ENCODE data around the gene SEC14L2.
"Not testable (repeated sequence)": the region's sequence is repeated elsewhere in the genome, so short reads cannot be mapped to it uniquely, and the experiment has no call there.

Gene SEC14L2

DNA sequence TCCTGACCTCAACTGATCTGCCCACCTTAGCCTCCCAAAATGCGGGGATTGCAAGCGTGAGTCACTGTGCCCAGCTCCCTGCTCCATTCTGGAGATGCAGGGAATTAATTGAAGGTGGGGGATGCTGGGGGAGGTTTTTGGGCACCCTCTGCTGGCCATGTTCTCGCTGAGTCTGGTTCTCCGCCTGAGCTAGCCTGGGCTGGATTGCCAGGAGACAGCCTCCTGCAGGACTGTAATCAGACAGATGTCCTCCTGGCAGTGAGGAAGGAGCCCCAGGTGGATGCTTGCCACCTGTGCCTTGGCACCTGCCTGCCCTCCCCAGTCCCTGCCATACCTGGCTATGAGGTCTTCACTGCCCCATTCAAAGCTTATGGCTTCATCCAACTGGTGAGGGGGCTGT lies 34.1 kb downstream of the SEC14L2 start:
- FAIRE-seq = no peak

DNA sequence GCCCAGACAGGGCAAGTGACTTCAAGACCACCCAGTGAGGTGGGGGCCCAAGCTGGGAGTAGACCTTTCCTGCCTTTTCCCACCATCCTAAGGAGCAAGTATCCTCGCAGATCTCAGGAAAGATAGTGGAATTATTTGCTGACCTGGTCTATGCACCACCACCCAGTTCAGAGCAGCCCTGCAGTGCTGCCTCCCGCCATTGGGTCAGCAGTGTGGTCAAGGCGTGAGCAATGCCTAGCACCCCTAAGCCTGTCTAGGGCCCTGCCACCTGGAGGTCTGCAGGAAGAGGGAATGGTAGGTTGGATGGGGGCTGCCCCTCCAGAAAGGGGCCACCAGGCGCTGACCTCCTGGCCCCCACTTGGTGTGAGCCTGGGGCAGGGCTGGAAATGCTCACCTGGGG lies 35.3 kb downstream of the SEC14L2 start:
- FAIRE-seq = no peak

DNA sequence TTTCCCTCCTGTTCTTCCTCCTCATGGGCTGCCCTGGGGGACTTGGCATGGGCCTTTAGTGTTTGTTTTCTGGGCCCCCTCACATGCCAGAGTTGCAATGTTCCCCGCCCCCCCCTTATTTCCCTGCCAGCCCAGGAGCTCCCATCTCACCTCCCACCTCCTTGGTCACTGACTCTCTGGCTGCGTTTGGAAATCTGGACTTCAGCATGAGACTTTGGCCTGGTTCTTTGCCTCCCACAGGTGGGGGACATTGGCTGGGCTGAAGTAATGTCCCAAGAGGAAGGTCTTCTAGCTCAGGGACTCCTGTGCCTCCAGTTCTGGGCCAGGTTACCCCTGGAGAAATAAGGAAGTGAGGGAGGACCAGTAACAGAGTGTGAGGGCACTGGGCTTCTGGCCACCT lies 35.7 kb downstream of the SEC14L2 start:
- no peak for FAIRE-seq

DNA sequence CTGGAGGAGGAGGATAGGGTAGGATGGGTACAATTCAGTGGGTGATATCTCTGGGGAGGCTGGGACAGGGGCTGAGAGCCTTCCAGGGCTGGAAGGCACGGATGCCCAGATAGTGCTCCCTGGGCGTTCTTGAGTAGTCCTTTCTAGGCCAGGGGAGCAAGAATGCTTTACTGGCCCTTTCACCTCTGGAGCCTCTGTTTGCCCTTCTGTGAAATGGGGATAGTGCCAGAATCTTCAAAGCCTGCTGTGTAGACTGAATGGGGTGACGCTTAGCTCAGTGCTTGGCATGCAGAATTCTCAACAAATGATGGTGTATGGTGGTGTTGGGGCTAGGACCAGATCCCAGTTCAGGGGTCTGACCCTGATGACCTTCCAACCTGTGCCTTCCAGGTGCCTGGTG lies 36.4 kb downstream of the SEC14L2 start:
- no peak for FAIRE-seq

DNA sequence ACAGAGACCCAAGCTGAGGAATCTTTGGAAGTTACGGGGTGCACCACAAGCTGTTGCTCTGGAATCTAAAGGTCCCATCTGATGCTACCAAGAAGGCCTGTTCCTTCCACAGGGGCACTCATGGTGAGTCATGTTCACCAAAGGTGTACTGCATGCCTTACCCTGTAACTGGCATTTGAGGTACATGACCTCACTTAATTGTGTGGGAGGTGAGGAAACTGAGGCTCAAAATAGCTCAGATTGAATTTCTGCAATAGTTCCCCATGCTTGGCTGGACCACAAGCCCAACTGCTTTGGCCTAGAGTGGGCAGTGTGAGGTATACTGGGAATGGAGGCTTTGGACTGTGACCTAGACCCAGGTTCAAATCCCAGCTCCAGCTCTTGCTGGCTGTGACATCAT lies 37.0 kb downstream of the SEC14L2 start:
- no peak for FAIRE-seq

DNA sequence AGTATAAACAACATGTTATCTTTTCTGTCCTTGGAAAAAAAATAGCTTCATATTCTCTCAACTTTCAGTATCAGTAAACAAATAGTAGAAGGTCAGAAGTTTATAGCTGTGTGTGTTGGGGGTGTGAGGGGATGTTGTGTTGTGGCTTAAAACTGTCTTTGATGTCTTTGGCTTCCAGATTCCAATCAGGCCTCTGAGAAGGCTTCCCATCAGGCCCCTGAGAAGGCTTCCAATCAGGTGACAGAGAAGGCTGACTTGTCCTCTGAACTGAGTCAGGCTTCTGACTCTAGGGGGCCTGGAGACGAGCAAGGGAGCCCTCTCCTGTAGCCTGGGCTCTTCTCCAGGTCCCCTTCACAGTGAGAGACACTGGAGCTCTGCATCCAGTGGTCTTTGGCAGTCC lies 38.0 kb downstream of the SEC14L2 start:
- FAIRE-seq = no peak

DNA sequence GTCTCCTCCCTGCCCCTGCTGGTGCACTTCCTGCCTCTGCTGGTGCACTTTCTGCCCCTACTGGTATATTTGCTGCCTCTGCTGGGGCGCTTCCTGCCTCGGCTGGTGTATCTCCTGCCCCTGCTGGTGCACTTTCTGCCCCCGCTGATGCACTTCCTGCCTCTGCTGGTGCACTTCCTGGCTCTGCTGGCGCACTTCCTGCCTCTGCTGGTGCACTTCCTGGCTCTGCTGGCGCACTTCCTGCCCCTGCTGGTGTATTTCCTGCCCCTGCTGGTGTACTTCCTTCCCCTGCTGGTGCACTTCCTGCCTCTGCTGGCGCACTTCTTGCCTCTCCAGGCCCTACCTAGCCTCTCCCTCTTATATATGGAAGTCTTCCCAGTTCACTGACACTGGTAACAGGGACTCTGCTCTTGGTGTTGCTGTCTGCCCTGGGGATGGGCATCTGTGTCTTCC lies 38.9 kb downstream of the SEC14L2 start:
- no peak for FAIRE-seq

DNA sequence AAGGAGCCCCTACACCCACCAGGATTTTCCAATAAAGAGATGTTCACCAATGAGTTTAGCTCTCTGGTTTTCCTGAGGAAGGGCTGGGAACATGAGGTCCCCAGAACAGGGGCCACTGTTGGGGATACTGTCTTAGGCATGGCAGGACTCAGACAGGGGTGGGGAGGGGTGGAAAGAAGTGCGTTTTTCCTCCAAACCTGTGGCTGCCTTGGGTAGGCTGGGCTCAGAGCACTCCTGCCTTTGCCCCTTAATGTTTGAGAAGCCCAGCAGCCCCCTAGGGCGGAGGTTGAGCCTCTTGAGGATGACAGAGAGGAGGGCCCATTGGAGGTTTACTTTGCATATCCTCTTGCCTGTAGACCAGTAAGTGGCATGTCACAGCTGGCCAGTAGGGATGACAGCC lies 39.4 kb downstream of the SEC14L2 start:
- no peak for FAIRE-seq

DNA sequence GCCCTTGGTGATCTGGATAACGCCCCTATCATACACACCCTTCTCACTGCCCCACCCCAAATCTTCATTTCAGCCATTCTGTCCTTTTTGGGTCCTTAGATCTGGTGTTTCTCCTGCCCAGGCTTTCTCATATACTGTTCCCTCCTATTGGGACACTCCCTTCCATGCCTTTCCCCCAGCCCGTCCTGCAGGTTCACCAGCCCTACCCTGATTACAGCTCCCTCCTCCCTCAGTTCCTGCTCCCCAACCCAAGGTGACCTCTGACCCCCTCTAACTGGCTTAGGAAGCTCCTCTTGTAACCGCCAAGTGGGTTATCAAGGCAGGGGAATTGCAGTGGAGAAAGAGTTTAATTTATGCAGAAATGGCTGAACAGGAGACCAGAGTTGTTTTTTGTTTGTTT lies 41.7 kb downstream of the SEC14L2 start:
- no peak for FAIRE-seq

DNA sequence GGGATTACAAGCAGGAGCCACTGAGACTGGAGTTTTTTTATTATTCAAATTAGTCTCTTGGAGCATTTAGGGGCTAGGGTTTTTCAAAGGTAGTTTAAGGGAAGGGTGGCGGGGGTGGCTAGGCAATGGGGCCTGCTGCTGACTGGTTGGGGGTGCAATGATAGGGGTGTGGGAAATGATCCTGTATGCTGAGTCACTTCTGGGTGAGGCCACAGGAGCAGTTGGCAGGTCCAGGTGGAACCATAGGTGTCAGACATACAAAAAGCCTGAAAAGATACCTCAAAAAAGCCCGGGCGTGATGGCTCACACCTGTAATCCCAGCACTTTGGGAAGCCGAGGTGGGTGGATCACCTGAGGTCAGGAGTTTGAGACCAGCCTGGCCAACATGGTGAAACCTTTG lies 42.4 kb downstream of the SEC14L2 start:
- no peak for FAIRE-seq

DNA sequence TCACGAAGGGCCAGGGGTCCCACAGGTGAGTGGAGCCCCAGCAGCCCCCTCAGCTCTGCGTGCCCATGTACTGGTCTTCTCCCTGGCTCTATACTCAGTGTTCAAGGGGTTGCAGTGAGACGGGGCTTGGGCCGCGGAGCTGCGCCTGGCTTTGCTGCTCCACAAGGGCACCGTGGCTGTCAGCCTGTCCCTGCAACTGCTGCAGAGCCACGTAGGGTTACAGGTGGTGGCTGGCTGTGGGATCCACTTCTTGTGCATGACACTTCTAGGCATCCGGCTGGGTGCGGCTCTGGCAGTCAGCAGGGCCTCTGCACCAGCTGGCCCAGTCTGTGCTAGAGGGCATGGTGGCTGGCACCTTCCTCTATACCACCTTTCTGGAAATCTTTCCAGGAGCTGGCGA lies 43.0 kb downstream of the SEC14L2 start:
- no peak for FAIRE-seq

DNA sequence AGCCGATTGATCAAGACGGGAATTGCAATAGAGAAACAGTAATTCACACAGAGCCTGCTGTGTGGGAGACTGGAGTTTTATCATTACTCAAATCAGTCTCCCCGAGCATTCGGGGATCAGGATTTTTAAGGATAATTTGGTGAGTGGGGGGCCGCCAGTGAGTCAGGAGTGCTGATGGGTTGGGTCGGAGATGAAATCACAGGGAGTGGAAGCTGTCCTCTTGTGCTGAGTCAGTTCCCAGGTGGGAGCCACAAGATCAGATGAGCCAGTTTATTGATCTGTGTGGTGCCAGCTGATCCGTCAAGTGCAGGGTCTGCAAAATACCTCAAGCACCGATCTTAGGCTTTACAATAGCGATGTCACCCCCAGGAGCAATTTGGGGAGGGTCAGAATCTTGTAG lies 44.3 kb downstream of the SEC14L2 start:
- FAIRE-seq = no peak

DNA sequence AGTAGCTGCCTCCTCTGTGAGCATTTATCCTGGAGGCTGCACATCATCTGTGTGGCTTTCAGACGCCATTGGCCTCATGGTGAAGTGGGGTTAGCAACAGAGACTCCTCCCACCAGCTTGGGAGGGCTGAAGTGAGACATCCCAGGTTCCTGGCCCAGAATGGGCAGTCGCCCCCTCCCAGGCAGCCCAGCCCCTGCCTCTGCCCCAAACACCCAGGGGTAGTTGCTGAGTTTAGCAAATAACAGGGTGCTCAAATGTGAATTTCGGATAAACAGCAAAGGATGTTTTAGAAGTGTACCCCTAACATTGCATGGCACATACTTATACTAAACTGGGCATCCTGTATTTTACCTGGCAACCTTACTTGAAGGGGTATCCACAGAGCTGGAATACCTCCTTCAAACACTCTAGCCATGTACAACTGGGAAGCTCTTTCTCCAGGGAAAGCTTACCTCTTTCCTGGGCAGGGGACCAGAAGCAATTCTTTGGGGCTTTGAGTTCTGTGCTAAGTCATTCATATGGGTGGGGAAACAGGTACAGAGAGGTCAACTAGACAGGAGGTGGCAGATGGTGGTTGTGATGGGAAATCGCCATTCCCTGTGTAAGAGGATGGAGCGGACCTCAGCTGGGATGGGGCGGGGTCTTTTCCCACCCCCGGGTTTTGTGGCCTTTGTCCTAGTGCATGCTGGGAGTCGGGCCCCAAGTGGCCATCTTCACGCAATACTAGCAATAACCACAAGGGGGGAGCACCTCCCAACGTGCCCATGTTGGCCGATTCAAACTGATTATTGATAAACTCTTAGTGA lies 48.0 kb downstream of the SEC14L2 start:
- no peak for FAIRE-seq

DNA sequence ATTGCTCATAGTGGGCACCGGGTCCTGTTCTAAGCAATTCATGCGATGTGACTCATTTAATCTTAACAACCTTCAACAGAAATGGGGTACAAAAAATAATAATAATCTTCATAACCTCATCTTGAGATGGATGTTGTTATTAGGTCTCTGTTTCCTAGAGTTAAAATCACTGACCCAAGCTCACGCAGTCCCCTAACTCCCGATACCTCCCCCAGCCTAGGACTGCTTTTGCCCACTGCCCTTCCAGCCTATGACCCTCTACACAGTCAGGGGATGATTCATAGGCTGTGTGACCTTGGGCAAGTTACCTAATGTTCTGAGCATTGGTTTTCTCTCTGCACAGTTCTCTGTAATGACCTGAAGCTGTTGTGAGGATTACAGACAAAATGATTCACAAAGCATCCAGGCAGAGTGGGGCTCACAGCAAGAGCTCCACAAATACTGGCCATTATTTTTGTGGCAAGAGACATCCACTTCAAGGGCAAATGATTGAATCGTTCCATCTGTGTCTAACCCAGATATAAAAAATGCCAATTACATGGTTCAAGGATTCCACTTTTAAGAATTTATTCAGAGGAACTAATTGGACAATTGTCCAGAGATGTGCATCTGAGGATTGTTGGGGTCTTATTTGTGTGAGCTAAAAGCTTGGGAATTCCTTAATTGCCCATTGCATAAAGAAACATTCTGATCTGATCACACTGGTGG lies 48.8 kb downstream of the SEC14L2 start:
- FAIRE-seq = no peak

DNA sequence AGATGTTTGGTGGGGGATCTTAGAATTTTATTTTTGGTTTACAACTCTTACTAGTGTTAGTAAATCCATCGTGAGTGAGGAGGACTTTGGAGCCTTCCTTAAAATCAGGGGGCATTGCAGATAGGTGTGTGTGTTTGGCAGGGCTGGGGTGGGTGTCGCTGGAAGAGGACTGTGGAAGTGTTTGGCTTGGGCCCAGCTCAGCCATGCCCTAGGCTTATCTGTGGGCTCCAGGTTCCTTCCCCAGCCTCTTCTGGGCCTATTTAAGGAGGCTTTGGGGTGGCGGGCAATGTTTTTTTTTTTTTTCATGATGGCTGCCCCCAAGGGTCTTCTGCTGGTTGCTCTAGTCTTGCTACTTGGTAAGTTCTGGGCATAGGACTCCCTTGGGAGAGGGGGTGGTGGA lies 50.8 kb downstream of the SEC14L2 start:
- FAIRE-seq = no peak

DNA sequence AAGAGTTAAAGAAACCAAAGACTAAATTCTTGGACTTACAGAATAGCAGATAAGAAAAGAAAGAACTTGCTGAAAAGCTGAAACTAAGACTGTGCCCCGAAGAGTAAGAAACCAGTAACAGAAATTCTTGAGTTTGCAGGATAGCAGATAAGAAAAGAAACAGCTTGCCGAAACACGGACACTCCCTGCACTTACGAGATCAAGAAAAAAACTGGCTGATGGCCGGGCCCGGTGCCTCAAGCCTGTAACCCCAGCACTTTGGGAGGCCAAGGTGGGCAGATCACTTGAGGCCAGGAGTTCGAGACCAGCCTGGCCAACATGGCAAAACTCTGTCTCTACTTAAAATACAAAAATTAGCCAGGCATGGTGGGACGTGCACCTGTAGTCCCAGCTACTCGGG lies 54.7 kb downstream of the SEC14L2 start:
- not testable (repeated sequence) for FAIRE-seq

DNA sequence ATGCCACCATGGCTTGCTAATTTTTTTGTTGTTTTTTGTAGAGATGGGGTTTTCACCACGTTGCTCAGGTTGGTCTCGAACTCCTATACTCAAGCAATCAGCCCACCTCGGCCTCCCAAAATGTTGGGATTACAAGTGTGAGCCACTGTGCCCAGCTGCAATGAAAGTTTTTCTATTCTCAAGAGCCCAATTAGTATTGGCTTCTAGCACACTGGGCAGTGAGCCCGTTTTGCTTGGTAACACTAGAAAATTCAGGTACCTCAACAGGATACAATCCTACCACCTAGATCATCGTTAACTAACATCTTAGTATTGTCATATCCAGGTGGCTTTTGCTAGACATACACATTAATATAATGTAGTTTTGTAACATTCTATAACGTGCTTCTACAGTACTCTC lies 56.0 kb downstream of the SEC14L2 start:
- no peak for FAIRE-seq

DNA sequence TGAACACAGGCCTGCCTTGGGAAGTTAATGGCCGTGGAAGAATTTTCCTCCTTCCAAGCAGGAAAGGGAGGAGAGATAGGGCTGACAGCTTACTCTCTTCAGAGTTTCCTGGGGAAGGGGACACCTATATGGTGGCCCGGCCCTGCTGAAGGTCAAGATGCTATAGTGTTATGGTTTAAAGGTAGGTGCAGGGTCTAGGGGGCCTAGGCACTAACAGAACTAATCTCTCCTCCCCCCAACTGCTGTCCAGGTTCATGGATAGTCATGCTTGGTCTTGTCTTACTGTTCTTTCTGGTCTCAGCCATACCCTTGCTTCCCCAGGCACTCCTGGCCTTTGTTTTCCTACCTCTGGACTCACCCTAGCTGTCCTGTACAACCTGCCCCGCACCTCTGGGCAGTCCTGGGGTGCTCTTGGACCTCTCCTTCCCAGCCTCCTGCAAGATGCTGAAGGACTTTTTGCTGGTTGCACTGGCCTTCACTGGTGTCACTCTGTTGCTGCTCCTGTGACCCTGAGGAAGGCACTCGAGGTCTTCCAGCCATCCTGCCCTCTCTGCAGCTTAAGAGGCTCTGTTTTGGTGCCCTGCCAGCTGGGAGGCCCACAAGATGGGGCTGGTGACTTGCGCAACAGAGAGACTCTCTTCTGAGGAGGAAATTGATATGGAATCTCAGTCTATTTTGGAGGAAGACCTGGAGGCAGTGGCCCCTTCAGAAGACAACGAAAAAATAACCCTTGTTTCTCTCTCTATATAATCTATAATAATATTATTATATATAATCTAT lies 57.1 kb downstream of the SEC14L2 start:
- no peak for FAIRE-seq

DNA sequence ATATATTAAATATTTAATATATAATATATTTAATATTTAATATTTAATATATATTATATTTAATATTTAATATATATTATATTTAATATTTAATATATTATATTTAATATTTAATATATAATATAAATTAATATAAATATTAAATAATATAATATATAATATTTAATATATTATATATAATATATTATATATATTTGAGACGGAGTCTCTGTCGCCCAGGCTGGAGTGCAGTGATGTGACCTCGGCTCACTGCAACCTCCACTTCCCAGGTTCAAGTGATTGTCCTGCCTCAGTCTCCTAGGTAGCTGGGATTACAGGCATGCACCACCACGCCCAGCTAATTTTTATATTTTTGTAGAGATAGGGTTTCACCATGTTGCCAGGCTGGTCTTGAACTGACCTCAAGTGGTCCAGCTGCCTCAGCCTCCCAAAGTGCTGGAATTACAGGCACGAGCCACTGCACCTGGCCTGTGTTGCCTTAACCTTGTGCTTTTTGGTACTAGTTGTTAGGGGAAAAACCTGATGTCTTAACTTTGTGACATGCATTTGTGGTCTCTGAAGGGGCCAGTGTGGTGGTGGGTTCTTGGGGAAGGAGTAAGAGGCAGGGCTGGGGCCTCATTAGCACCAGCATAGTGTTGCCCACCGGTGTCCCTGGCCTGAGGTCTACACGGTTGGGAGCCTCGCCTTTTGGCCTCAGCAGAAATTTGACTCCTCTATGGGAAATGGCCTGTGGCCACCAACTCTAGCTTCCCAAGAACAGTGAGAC lies 58.4 kb downstream of the SEC14L2 start:
- no peak for FAIRE-seq

DNA sequence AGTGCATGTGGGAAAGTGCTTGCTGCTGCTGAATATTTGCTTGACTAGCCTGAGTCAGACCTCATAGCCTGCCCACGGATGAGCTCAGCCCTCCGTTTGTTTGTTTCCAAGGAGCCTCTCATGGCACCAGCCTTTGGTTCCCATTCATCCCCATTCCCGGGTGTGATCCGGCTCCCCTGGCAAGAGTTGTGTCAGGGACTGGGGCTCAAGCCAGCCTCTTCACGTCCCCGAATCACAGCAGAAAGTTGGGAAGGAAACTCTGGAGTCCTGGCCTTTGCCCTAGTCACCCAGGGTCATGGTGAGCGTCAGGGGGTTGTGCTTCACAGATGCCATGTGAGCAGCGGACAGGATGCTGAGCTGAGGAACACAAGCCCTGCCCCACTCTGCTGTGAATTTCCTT lies 61.2 kb downstream of the SEC14L2 start:
- no peak for FAIRE-seq

DNA sequence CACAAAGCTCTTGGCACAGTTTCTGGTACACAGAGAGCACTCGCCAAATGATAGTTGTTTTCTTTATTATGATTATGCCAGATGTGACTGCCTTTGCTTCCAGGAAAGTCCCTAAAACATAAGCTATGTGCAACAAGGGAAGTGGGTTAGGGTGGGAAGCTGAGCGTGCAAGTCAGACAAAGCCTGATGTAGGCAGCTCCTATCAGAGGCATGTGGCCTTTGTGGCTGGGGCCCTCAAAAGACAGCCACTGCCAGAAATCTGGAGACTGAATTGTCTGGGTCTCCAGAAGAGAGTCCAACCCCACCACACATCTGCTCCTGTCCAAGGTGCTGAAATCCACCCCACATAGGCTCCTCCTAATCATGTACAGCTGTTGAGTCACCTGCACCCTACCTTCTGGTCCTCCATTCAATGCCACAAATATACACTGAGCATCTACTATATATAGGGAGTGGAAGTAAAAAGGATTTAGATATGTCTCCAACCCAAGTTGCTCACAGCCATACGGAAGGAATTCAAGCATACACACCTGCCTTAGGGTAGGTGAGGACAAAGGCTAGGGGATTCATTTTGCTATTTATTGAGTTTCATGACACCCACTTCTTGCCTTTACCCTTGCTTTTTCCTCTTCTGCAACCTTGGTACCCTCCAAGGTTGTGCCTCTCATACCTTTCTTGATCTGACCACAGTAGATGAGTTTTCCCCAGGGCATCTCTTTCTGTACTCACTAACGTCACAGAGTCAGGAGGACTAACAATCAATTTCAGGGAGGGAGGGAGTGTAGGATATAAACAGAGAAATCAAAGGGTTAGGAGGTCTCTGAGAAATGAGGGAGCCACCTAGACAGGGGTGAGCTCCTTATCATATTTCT lies 62.6 kb downstream of the SEC14L2 start:
- FAIRE-seq = no peak

DNA sequence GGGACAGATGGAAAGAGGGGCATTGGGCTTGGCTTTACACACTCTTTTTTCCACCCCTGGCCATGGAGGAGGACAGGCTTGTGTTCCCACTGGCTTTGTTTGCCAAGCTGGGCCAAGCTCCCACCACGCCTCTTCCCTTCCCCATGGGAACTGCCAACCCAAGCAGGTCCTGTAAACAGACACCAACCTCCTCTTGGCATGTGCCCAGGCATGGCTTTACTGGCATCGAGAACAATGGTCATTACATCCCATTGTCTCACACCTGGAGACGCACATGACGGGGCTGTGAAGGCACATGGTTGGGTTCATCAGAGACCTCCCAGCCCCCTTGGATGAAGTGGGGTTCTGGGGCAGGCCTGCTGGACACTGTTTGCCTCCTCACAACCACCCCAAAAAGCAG lies 63.3 kb downstream of the SEC14L2 start:
- no peak for FAIRE-seq
